HG03175 (cell line): ENCODE measurements around the gene DPP8.

Source experiments
- ATAC-seq: cut with Tn5 transposase; IDR thresholded peaks from one replicate; pipeline ENCODE4 v1.9.1; 2021; ENCODE audit warnings: mild to moderate bottlenecking, moderate library complexity; ENCODE audit not compliant: unreplicated experiment

DPP8 gene

DNA sequence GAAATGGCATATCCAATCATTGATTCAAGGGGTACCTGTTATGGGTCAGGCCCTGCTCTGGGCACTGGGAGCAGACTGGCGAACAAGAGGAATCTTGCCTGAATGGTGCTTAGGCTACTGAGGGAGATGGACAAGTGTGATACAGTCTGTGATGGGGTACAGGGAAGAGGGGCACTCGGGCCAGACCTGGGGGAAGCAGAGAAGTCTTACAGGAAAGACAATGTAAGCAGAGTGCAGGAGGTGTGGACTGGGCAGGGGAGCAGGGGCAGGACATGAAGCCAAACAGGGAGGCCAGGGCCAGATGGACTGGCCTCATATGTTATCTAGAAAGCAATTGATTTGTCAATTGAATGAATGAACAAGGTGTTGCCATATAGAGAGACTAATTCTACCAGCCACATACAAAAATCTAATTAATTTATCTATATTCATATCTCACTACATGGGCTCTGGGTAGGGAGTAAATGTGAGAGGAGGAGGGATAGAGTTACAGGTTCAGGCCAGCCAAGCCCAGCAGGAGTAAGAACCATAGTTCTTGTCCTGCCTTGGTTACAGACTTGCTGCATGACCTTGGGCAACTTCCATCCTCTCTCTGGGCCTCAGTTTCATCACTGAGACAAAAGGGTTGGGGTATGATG is 91.2 kb downstream of the DPP8 start:
- no peak for ATAC-seq

DNA sequence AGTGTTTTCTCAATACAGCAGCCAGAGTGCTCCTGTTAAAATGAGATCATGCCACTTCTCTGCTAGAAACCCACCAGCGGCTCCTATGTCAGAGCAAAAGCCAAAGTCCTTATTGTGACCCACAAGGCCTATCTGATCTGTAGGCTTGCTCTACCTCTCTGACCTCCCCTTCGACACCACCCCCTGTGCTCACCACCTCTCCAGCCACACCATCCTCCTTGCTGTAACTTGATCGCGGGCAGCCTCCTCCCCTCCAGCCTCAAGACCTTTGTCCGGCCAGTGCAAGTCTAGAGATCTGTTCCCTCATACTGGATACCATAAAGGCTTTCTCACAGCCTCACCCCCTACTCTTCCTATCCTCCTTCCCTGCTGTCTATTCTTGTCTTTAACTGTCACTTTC is 92.8 kb downstream of the DPP8 start:
- no peak for ATAC-seq

DNA sequence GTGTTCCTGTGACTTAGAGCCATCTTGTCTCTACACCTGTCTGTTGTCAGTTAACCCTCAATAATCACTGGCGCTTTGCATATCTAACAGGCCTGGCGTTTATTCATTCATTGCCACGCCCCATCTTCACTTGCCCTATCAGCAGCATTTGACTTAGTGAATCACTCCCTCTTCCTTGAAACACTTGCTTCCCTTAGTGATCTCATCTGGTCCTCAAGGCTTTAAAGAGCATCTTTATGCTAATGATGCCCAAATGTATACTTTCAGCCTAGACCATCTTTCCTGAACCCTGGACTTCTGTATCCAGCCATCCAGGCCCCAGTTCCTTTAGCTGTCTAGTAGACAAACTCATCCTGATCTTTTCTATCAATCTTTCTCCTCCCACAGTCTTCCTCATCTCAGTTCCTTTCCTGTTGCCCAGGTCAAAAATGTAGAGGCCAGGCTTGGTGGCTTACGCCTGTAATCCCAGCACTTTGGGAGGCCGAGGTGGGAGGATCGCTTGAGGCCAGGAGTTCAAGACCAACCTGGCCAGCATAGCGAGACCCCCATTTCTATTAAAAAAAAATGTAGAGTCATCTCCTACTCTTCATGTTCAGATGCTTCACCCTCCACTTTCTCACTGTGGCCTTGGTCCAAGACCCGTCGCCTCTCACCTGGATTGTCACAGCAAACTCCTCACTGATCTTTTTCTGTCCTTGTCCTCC is 93.4 kb downstream of the DPP8 start:
- ATAC-seq: no peak

DNA sequence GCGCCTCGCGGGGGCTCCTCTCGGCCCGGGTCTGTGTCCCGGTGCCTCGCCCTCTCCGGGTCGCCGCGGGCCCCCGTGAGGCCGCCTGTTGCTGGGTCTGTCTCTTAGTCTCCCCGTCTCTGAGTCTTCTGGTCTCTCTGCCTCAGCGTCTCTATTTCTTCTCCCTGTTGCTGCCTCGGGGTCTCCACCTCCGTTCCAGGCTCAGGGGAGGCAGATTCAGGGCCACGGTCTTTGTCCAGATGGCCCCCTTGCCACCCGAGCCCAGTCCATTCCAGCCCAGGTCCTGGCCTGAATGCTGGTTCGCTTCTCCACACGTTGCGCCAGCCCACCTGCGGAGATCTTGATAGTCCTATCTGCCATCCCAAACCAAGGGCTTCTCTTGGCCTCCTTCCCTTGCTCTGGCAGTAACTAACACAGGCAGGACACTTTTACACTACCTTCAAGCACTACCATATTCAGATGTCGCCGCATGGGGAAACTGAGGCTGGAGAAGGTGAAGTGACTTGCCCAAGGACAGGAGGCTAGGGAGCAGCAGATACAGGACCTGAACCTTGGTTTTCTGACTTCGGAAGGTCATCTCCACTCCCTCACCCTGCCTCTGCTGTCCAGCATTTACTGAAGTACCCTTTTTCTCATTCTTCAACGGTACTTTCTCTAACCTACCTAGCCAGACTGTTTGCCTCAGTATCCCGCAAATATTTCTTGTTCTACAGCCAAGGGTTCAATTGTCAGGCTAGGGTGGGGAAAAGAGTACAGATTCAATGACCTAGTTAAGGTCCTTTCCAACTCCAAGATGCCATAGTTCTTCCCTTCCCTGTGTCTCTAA is 94.1 kb downstream of the DPP8 start:
- no peak for ATAC-seq

DNA sequence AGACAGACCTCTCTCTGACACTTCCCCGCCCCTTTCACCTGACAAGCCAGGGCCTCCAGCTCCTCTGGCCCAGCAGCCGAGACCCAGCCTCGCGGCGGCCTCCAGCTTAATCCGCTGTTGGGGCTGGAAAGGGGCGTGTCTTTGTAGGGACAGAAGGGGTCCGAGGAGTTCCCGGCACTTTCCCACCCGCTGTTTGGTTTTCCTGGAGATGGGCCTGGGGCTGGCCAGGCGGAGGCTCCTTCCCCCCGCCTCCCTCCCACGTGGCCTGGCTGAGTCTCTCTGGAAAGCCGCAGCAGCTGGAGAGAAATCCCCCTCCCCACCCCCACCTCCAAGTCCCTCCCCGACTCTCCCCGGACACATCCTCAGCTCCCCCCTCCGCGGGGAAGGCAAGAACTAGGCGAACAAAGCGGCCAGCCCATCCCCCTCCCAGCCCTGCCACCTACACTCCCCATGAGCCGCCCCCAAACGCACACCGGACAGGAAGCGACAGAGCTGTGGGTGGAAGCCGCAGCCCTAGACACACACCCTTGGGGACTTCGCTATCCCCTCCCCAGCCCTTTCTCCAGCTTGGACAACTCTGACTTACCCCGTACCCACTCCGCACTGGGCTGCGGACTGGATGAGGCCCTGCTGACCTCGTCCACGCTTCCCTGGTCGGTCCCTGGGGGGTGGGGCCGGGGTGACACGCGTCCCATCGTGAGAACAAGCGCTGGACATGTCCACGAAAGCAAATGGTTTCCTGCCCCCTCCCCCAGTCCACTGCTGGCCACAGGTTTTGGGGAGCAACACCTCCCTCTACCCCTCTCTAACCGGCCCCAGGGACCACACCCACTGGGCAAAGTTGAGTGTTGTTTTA is 95.9 kb downstream of the DPP8 start:
- no peak for ATAC-seq

DNA sequence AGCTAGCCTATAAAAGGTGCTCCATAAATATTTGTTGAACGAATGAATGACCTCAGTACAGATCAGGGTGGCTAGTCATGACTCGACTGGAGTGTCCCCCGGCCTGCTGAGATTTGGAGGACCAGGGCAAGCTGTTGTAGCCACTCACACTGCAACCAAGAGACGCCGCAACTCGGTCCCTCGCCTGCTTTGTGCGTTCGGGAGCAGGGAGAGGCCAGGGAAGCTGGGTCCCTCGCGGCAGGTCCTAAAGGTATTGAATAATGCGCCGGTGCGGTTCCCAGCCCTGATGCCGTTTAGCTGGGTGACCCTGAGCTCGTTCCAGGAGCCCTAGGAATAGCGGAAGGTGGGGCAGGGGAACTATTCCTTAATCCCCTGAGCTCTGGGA is 96.5 kb downstream of the DPP8 start:
- no peak for ATAC-seq

DNA sequence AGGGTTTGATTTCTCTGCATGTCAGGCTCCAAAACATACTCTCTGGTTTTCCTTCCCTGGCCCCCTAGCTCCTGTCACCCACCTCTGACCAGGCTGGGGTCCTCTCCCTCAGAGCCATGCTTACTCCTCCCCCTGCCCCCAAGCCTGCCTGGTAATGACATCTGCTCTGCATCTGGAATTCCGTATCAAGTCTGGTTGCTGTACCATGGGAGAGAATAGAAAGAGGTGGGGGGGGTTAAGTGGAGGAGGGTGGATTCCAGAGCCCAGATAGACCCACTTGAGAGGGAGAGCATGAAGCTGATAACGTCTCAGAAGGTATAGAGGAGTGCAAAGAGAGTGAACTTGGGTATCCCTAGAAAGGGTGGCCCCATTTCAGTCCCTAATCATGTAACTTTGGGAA is 98.9 kb downstream of the DPP8 start:
- ATAC-seq: no peak

DNA sequence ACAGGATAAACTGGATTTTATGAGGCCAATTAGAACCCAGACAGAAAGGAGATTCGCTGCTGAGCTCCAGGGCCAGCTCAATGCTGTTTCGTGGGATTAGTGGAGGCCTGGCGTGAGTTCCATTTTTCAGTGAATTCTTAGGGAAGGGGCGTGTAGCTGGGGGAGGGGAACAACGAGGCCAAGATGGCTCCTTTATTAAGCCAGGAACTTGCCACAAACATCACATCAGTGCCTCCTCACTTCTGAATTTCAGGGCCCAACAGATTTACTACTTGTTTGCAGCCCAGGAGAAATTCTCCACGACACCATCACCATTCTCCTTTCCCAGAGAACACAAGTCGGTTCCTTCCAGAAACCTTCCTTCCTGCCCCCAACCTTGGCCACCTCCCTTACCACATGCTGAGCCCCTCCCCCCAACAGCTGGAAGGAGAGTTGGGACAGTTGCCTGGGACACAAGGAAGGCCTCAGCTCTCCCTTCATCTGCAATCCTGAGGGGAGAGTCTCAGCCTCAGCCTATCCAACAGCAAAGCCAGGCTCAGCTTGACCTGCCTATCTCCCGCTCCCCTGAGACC is 100.6 kb downstream of the DPP8 start:
- ATAC-seq: no peak

DNA sequence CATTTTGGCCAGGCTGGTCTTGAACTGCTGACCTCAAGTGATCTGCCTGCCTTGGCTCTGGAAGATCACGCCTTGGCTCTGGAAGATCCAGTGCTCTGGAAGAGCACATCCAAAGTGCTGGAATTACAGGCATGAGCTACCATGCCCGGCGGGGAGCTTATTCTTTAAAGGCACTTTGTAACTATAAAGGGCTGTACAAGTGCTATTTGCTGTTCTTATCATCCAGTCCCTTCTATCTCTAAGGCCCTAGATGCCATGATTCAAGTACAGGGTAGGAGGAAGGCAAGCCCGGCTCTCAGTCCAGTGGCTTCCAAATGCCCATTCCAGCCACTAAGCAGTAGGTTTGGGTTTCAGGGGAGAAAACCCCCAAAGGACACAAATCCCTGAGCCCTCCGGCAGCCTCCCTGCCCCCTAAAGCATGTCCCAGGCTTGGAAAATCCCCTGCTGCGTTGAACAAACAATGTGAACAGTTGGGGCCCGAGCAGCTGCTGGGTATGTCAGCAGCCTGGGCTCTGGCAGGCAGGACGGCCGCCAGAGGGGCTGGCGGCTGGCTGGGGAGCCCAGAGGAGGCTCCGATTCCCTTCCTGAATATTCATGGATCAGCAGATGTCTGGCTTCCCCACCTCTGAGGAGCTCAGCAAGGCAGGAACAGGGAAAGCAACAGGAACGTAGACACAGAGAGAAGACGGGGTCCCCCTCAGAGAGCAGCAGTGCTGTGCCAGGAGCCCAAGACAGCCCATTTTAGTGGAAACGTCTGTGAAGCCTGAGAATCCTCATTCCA is 102.5 kb downstream of the DPP8 start:
- no peak for ATAC-seq

DNA sequence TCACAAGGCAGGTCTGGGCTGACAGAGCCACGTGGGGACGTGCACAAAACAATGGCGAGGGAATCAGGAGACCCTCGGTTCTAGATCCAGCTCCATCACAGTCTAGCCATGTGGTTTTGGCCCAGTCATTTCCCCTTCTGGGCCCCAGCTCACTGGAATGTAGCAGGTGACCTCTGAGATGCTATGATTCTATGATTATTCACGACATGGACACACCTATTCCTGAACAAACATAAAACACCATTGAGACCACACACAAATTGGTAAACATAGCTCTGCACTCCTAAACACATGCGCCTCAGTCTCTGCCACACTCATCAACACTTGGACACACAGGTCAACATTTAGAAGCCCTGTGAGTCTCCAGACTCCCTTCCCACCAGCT is 103.7 kb downstream of the DPP8 start:
- ATAC-seq: no peak

DNA sequence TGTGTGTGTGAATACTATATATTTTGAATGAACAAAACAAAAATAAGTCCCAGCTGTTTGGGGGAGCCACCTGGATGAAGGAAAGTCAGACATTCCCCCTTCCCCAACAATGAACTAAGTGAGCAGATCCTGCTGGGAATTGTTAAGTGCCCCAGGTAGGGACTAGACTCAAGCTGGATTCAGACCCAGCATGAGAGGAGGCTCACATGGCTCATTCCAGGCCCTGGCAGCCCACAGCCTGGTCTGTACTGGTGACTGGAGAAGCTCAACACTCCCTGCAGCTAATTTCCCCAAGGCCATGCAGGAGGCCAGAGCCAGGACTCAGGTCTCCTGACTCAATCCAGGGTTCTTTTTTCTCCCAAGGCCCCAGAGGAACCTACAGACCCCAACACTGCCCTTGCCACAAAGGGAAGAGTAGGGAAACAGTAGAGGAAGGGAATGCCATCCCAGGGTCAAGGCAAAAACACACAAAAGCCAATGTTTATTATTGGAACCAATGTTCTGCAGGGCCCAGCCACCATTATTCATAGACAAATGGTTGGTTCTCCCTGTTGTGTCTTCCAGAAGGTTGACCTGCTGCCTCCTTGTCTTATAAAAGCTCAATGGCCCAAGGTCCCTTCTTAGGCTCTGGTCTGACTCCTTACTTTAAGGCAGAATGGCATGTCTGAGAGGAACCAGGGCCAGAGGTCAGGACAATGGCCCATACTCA is 104.3 kb downstream of the DPP8 start:
- no peak for ATAC-seq

DNA sequence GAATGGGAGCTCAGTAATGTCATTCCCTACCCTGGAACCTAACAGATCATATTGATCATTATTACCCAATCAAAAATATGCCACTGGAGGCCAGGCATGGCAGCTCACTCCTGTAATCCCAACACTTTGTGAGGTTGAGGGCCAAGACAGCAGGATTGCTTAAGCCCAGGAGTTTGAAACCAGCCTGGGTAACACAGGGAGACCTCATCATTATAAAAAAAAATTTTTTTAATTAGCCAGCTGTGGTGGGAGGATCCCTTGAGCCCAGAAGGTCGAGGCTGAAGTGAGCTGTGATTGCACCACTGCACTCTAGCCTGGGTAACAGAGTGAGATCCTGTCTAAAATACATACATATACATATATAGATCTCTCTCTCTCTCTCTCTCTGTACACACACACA is 104.9 kb downstream of the DPP8 start:
- ATAC-seq: no peak

DNA sequence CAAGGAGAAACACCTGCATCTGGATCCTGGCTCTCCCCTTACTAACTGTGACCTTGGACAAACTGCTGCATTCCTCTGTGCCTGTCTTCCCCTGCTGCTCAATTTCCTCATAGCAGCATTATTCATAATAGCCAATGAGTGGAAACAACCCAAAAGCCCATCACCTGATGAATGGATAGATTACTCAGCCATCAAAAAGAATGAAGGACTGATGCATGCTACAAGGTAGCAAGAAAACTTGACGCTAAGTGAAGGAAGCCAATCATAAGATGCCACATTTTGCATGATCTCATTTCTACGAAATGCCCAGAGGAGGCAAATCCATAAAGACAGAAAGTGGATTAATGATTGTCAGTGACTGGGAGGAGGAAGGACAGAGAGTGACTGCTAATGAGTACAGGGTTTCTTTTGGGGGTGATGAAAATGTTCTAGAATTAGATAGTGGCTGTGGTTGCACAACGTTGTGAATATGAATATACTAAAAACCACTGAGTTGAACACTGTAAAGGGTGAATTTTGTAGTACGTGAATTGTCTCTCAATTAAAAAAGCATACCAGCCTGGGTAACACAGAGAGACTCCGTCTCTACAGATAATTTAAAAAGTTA is 105.9 kb downstream of the DPP8 start:
- ATAC-seq: no peak

DNA sequence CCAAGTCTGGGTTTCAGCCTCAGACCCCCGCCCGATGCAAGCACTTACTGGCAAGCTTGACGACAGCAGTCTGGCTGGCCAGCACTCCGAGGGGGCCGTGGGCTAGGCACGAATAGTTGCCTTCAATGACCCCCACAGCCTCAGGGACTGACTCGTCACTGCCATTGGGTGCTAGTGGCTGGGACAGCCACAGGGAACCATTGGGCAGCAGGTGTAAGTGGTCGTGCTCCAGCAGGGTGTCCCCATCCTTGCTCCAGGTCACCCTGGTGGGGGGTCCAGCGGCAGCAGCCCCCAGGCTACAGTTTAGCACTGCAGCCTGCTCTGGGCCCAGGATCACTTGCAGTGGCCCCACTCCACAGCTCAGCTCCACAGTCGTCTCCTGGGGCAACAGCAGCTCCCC is 106.5 kb downstream of the DPP8 start:
- ATAC-seq: no peak

DNA sequence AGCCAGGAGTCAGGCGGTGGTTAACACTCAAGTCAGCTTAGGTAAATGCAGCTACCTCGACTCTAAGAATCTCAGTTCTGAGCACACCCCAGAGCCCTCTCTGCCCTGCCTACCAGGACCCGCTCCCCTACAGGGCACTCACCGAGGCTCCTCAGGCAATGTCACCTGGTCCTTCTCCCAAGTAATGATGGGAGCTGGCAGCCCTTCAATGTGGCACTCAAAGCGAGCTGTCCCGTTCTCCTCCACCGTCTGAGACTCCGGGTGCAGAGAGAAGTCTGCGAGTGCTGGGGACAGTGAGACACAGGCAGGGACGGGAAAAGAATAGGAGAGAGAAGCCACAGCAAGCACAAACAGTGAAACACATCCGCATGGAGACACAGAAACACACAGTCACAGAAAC is 107.5 kb downstream of the DPP8 start:
- ATAC-seq: no peak

DNA sequence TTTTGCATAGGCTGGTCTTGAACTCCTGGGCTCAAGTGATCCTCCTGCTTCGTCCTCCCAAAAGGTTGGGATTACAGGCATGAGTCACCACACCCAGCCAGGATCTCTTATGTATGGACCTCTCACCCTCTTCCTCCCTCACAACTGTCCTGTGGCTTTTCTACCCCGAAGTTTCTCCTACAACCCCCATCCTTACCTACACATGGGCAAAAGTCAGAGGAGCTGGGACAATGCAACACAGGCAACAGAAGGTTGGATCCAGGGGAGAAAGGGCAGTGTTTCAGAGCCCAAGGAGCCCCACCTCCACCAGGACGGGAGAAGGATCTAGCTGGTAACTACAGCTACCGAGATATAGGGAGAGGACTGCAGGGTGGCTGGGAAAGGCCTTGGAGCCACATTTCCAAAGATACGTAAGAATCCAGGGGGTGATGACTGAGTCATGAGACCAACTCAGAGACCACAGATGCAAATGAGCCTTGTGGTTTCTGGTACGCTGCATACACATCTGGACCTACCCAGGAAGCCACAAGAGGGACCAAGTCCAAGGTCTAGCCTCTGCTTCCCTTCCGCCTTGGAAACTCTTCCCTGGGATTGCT is 108.4 kb downstream of the DPP8 start:
- ATAC-seq: no peak

DNA sequence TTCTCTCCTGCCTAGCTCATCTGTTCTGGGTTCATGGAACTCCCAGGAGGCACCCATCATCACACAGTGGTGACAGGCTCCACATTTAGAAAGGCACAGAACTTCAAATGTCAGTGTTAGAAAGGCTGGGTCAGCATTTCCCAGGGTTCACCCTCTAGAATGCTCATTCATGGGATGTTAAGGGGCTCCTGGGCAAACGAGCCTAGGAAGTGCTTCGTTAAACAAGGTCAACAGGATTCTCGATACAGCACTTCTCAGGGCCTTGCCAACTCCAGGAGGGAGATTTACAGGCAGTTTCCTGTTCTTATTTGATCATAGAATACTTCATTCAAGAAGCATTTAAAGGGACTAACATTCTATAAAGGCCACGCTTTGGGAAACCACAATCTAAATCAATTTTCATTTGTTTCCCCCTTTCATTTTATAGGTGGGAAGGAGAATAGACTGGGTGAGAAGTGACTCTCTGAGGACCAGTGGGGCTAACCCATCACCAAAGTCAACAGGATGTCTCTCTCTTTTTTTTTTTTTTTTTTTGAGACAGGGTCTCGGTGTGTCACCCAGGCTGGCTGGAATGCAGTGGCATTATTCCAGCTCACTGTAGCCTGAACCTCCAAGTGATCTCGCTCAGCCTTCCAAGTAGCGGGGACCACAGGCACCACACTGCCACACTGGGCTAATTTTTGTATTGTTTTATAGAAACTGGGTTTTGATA is 109.0 kb downstream of the DPP8 start:
- ATAC-seq: no peak

DNA sequence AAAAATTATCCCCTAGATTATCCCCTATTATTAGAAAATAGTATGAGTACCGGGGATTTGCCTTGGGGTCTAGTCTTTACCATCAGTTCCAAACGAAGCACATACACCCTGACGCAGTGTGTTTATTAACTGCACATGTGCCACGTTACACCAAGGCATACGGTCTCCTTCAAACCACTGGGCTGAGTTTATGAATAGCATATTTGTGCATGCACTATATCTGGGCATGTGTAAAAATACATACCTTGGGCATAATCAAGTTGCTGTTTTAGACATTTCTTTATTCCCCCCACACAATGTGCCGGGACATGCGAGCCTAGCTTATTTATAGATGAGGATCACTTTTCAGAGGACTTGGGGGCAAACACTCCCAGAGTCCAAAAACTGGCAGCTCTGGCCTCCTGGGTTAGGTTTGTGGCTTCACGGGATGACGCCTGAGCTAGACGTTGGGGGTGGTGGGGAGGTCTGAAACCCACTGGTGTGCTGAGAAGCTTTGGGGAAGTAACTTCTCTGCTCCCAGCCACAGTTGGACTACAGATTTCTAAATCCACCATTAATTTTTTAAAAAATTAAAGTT is 111.0 kb downstream of the DPP8 start:
- no peak for ATAC-seq
